Tibial artery (tissue), 4 donors: ENCODE measurements around the gene ATG2B.

Experiments
- DNase-seq, 2 donors: peaks; one replicate each; pipeline ENCODE4 v3.0.0-alpha.2; 2019
- H3K27ac ChIP-seq, 2 donors: fragments of 200-600 bp; sonication (generic) in 1 of 2; 1 replicate in 1 of 2; 2 replicates in 1 of 2; pipeline ENCODE4 v1.5.1; 2018 to 2019; ENCODE audit warnings: mild to moderate bottlenecking in 1 of 2
- H3K27me3 ChIP-seq, 2 donors: fragments of 200-600 bp; sonication (generic) in 1 of 2; one replicate each; pipeline versions ENCODE4 v1.5.1 to v1.6.0; 2016 to 2019
- H3K36me3 ChIP-seq, 3 donors: fragments of 200-600 bp; sonication (generic) in 2 of 3; one replicate each; pipeline ENCODE4 v1.5.1; 2016 to 2019; ENCODE audit warnings: mild to moderate bottlenecking in 2 of 3
- H3K4me1 ChIP-seq, 4 donors: fragments of 200-600 bp; sonication (generic) in 2 of 4; 1 replicate in 3 of 4; 2 replicates in 1 of 4; pipeline ENCODE4 v1.5.1; 2016 to 2019
- H3K4me3 ChIP-seq, 2 donors: fragments of 200-600 bp; sonication (generic) in 1 of 2; 1 replicate in 1 of 2; 2 replicates in 1 of 2; pipeline ENCODE4 v1.5.1; 2018 to 2019; ENCODE audit warnings: mild to moderate bottlenecking in 2 of 2
- H3K9me3 ChIP-seq, 3 donors: fragments of 200-600 bp; sonication (generic) in 1 of 3; one replicate each; pipeline ENCODE4 v1.5.1; 2016 to 2019
- intact Hi-C: fragments of 100-400 bp; cut with DNase I; formaldehyde crosslinking; loops from one replicate; pipeline ENCODE4 v1.15.0; 2023; ENCODE audit warnings: low total_unique reads
- TF ChIP-seq, protein P1 (sequence below), 2 experiments: fragments of 200-600 bp in 1 of 2; fragments of 450-650 bp in 1 of 2; IDR thresholded peaks; one replicate each; pipeline ENCODE4 v1.5.1; 2017 to 2019; ENCODE audit warnings: antibody characterized with exemption in 2 of 2, mild to moderate bottlenecking in 1 of 2, moderate library complexity in 1 of 2

ATG2B gene, protein sequence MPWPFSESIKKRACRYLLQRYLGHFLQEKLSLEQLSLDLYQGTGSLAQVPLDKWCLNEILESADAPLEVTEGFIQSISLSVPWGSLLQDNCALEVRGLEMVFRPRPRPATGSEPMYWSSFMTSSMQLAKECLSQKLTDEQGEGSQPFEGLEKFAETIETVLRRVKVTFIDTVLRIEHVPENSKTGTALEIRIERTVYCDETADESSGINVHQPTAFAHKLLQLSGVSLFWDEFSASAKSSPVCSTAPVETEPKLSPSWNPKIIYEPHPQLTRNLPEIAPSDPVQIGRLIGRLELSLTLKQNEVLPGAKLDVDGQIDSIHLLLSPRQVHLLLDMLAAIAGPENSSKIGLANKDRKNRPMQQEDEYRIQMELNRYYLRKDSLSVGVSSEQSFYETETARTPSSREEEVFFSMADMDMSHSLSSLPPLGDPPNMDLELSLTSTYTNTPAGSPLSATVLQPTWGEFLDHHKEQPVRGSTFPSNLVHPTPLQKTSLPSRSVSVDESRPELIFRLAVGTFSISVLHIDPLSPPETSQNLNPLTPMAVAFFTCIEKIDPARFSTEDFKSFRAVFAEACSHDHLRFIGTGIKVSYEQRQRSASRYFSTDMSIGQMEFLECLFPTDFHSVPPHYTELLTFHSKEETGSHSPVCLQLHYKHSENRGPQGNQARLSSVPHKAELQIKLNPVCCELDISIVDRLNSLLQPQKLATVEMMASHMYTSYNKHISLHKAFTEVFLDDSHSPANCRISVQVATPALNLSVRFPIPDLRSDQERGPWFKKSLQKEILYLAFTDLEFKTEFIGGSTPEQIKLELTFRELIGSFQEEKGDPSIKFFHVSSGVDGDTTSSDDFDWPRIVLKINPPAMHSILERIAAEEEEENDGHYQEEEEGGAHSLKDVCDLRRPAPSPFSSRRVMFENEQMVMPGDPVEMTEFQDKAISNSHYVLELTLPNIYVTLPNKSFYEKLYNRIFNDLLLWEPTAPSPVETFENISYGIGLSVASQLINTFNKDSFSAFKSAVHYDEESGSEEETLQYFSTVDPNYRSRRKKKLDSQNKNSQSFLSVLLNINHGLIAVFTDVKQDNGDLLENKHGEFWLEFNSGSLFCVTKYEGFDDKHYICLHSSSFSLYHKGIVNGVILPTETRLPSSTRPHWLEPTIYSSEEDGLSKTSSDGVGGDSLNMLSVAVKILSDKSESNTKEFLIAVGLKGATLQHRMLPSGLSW (N-terminal part only)

DNA sequence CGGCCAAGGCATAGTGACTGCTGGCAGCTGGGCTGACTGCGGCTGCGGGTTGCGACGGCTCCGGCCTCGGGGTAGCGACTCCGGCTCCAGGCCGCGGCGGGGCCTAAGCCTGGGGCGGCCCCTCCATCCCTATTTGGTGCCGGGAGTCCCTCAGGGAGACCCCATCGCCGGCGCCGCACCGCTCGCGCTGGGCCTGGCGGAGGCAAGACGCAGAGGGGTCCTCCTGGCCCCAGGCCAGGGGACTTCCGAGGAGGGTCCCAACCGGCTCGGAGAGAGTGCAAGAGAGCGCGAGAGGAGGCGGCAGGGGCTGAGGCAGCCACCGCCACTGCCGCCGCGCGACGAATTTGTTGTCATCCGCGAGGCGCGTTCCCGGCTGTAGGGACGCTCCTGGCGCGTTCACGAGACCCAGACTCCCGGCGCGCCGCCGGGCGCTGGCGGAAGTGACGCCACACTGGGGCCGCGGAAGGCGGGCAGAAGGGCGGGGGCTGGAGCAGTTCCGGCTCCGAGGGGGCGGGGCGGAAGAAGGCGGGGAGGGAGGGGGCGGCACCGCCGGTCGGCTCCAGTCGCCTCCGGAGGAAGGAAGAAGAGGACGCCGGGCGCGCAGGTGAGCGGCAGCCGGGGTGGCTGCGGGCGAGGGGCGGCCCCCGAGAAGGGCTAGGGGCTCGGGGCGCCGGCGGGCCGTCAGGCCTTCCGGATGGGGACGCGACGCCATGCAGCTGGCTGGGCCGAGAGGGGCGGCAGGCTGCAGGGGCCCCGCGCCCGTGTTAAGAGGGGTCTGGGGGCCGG lies at the start of gene ATG2B, which contains the start of gene GSKIP:
TSS of gene ATG2B (minus strand) at position 377 of the 786 bp plus-strand sequence. CDS start at position 12, 365 bp downstream.
TSS of gene GSKIP (plus strand) at position 562 of the 786 bp plus-strand sequence. CDS start 18,722 bp downstream, outside the sequence.
- TF ChIP-seq, protein P1, sequence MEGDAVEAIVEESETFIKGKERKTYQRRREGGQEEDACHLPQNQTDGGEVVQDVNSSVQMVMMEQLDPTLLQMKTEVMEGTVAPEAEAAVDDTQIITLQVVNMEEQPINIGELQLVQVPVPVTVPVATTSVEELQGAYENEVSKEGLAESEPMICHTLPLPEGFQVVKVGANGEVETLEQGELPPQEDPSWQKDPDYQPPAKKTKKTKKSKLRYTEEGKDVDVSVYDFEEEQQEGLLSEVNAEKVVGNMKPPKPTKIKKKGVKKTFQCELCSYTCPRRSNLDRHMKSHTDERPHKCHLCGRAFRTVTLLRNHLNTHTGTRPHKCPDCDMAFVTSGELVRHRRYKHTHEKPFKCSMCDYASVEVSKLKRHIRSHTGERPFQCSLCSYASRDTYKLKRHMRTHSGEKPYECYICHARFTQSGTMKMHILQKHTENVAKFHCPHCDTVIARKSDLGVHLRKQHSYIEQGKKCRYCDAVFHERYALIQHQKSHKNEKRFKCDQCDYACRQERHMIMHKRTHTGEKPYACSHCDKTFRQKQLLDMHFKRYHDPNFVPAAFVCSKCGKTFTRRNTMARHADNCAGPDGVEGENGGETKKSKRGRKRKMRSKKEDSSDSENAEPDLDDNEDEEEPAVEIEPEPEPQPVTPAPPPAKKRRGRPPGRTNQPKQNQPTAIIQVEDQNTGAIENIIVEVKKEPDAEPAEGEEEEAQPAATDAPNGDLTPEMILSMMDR (IDR thresholded peaks at IDR 0.05), result no peak
- intact Hi-C loops, result loop anchor here (2.0 kb wide), 1 partner anchor 140 kb away; the partner anchor contains the start of gene PAPOLA
- Histone ChIP-seq H3K4me3 (peak within 1 kb of the TSS; percentile 94 to 95), H3K27ac (peak within 1 kb of the TSS; percentile 92), H3K4me1 (peaks cover 0 to 45% (median 19%) of the 10 kb centered on the region in 4 donors), H3K36me3 (no peaks in the 10 kb centered on the region), H3K9me3 (no peaks in the 10 kb centered on the region), H3K27me3 (no peaks in the 10 kb centered on the region)
- peak; percentile 91 to 96 for DNase-seq

DNA sequence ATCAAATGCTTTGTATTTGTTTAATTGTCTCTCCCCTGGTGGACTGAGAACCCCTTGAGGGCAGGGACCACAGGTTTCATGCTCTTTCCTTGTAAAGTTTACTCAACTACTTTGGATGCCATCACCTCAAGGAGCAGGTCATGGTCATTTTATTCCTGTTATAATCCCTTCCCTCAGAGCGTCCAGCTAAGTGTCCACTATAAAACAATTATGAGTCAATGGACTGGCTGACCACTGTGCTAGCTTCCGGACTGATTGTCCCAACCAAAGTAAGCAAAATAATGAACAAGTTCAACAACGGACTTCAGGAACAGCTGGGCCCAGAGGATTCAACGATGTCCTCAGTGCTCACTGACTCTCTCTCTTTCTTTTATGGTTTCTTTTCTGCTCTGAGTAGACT lies 47.0 kb upstream of the ATG2B start:
- no peak overlapping the region for H3K27ac ChIP-seq
- TF ChIP-seq, protein P1 (IDR thresholded peaks at IDR 0.05), result no peak
- intact Hi-C loops, result no loop called here
- H3K9me3 ChIP-seq, result no peaks in the 10 kb centered on the region
- no peaks in the 10 kb centered on the region for H3K4me1 ChIP-seq
- no peak for DNase-seq
- H3K36me3 ChIP-seq, result no peaks in the 10 kb centered on the region
- peaks cover 0 to 13% of the 10 kb centered on the region in 2 donors for H3K27me3 ChIP-seq
- no peak overlapping the region for H3K4me3 ChIP-seq

DNA sequence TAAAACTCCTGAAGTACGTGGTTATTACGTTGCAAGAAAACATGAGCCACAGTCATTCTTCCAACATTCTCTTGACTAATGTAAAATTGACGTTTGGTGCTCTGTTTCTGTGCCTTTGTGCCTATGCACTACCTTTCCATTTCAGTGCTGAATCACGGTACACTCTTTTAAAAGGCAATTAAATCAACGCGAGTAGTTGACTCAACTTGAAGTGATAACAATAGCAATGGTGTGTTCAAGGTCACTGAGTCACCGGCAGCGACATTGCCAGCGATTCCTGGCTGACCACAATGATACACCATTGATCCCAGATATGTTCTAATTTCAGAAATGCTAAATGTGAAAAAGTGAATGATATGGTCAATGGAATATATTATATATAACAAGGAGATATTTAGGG lies 46.6 kb upstream of the ATG2B start:
- H3K27me3 ChIP-seq, result peaks cover 0 to 13% of the 10 kb centered on the region in 2 donors
- intact Hi-C loops, result no loop called here
- TF ChIP-seq, protein P1 (IDR thresholded peaks at IDR 0.05), result no peak

DNA sequence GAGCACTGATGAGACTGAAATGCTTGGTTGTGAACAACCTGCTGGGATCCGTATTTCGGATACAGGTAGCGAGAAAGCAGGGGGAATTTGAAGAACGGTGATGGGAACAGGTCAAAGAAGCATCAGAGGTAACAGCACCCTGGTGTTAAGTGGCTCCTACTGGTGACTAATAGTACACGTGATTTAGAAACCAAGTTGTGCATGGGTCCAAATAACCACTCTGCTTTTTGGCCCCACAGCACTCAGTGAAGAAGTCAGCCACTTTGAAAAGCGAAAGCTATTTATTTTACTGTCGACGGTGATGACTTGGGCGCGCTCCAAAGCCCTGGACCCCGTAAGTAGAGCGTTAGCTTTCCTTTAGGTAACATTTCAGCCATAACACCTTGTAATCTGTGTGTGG lies 45.5 kb upstream of the ATG2B start:
- no peak overlapping the region for H3K27ac ChIP-seq
- no peak for DNase-seq
- H3K4me3 ChIP-seq, result no peak overlapping the region
- TF ChIP-seq, protein P1 (IDR thresholded peaks at IDR 0.05), result no peak
- no peaks in the 10 kb centered on the region for H3K4me1 ChIP-seq
- peaks cover 0 to 13% of the 10 kb centered on the region in 2 donors for H3K27me3 ChIP-seq
- H3K36me3 ChIP-seq, result no peaks in the 10 kb centered on the region
- intact Hi-C loops, result no loop called here
- no peaks in the 10 kb centered on the region for H3K9me3 ChIP-seq

More for the DNA sequence above, 46.6 kb upstream of the ATG2B start:
- H3K9me3 ChIP-seq, result no peaks in the 10 kb centered on the region
- DNase-seq, result no peak
- H3K4me1 ChIP-seq, result no peaks in the 10 kb centered on the region
- no peak overlapping the region for H3K27ac ChIP-seq
- no peaks in the 10 kb centered on the region for H3K36me3 ChIP-seq
- no peak overlapping the region for H3K4me3 ChIP-seq
